Right lobe of liver (tissue), 6 donors: ENCODE measurements around the gene PRMT3. TPM values are rescaled to one million over a fixed set of nuclear protein-coding genes. Genes with fewer than 3 reads are reported as not detected.

Experiments
- ATAC-seq, 4 donors: fragments of 200-7000 bp; cut with Tn5 transposase; one replicate each; pipeline ENCODE4 v1.9.1; 2020; ENCODE audit warnings: mild to moderate bottlenecking in 4 of 4, moderate library complexity in 4 of 4
- DNase-seq, 3 donors: peaks; one replicate each; pipeline ENCODE4 v3.0.0-alpha.2; 2020
- H3K27ac ChIP-seq, 3 donors: fragments of 200-600 bp; one replicate each; pipeline ENCODE4 v1.8.0; 2022
- H3K27me3 ChIP-seq, 2 donors: fragments of 200-600 bp; one replicate each; pipeline ENCODE4 v1.8.0; 2022
- H3K36me3 ChIP-seq, 4 donors: fragments of 200-600 bp; sonication (generic) in 1 of 4; one replicate each; pipeline versions ENCODE4 v1.5.1 to v1.8.0; 2017 to 2022; ENCODE audit warnings: control low read depth in 1 of 4
- H3K4me1 ChIP-seq, 4 donors: fragments of 200-600 bp; sonication (generic) in 1 of 4; one replicate each; pipeline versions ENCODE4 v1.5.1 to v1.8.0; 2017 to 2022; ENCODE audit warnings: control low read depth in 1 of 4
- H3K4me3 ChIP-seq, 3 donors: fragments of 200-600 bp; one replicate each; pipeline ENCODE4 v1.8.0; 2022
- H3K9me3 ChIP-seq, 4 donors: fragments of 200-600 bp; sonication (generic) in 1 of 4; one replicate each; pipeline versions ENCODE4 v1.5.1 to v1.8.0; 2017 to 2022; ENCODE audit warnings: control low read depth in 1 of 4
- CTCF ChIP-seq, 4 donors: fragments of 200-600 bp in 3 of 4; fragments of 450-650 bp in 1 of 4; IDR thresholded peaks; one replicate each; pipeline versions ENCODE4 v1.5.1 to v1.8.0; 2016 to 2022; ENCODE audit warnings: antibody characterized with exemption in 4 of 4, mild to moderate bottlenecking in 2 of 4
- POLR2A ChIP-seq: fragments of 450-650 bp; IDR thresholded peaks from one replicate; pipeline ENCODE4 v1.6.1; 2017; ENCODE audit warnings: antibody characterized with exemption, mild to moderate bottlenecking
- WGBS: methylation state at CpG from one replicate; pipeline ENCODE4 v1.1.6; 2018; ENCODE audit warnings: low coverage, low lambda C conversion rate; ENCODE audit not compliant: insufficient coverage; ENCODE audit errors: missing lambda C conversion rate; 5-methylcytosine and 5-hydroxymethylcytosine counted together
- intact Hi-C, 2 donors: fragments of 100-400 bp; cut with DNase I; formaldehyde crosslinking; loops; one replicate each; pipeline versions ENCODE4 v1.11.2 to v1.14.1; 2022
- total RNA-seq, 6 experiments: library from RNA; depleted of rRNA in 2 of 6; stranded (reverse); fragments of >200 nt in 2 of 6; fragmentation: NEBNext Ultra II Directional in 3 of 6; extraction: Animal tissue kit (Norgen Biotek cat#: 25700) in 3 of 6; gene quantifications; one replicate each; pipeline versions ENCODE4 v1.1.0 to v1.2.4, GENCODE V29; 2016 to 2023
- donor health status: DM: no; HTN: yes; CAD: no.
- donor health status: DM: no; HTN: no; CAD: no.
- donor health status: DM: no; HTN: no; CAD: no.
- donor health status: DM: no; HTN: yes; CAD: no.
- donor health status: DM: no; HTN: yes; CAD: no.

PRMT3 gene
- total RNA-seq, 6 experiments from 2014 or later = 3.4 to 11.8 (median 4.6) TPM

DNA sequence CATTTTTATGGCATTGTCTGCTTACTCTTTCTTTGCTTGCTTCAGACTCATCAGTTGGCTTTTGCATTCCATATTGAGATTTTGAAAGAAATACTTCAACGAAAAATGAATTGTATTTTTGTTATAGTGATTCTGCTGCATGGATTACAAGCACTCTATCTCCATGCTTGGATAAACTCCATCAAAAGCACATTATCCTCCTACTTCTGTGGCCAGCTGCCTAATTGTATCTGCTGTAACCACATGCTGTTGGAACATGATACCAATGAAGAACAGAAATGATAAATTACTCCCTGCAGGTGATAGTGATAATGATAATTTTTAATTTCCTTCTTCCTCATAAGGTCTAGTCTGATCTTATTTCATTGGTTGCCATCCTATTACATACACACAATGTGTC, 100.8 kb downstream of the PRMT3 start:
- intact Hi-C loops = no loop called here
- DNase-seq (no peak), ATAC-seq (no peak)
- WGBS = 100% methylated on average over 1 of the region's 1 CpG
- TF ChIP-seq CTCF (IDR thresholded peaks at IDR 0.05) = no peak
- TF ChIP-seq POLR2A = no peak
- Histone ChIP-seq H3K27ac (no peak overlapping the region), H3K36me3 (no peaks in the 10 kb centered on the region), H3K27me3 (no peaks in the 10 kb centered on the region), H3K4me3 (no peak overlapping the region), H3K9me3 (no peaks in the 10 kb centered on the region), H3K4me1 (peaks cover 0 to 13% (median 6%) of the 10 kb centered on the region in 4 donors)

DNA sequence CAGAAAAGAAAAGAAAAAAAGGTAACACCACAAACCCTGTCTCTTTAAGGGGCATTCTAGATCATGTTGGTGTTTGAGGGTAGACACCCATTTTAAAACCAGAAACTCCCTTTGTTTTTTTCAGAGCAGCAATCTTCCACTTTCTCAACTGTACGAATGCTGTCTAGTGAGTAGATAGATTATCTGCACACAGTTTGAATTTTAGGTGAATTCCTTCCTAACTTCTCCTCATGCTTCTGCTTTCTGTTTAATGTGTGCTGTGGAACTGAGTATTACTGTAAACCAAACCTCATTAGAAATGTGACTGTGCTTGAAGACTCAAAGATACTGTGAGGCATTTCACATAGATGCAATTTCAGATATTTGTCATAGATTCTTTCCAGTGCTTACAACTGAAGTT, 102.4 kb downstream of the PRMT3 start:
- no peak for TF ChIP-seq CTCF (IDR thresholded peaks at IDR 0.05)
- H3K4me1 ChIP-seq = peaks cover 0 to 21% (median 6%) of the 10 kb centered on the region in 4 donors
- intact Hi-C loops = no loop called here
- DNase-seq (no peak), ATAC-seq (no peak)
- no peaks in the 10 kb centered on the region for H3K27me3 ChIP-seq
- WGBS = 60% methylated on average over 1 of the region's 1 CpG
- H3K36me3 ChIP-seq = no peaks in the 10 kb centered on the region
- H3K27ac ChIP-seq = no peak overlapping the region
- no peak overlapping the region for H3K4me3 ChIP-seq
- H3K9me3 ChIP-seq = no peaks in the 10 kb centered on the region

DNA sequence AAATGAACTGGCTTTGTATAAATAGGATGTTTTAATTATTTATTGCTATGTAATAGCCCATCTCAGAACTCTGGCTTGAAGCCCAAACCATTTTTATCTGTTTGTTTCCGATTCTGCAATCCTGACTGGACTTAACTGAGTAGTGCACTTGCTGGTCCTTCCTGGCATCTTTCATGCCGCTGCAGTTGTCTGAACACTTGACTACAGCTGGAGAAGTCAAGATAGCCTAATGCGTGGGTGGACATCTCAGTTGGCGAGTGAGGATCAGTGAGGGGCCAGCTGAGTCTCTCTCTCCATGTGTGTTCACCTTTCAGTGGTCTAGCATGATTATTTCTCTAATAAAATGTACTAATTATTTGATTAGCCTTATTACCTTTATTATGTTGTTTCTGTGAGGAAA, 105.8 kb downstream of the PRMT3 start:
- DNase-seq (peak in 1 of 3 donors; percentile 28), ATAC-seq (peak; percentile 79 to 93 (median 91))
- H3K36me3 ChIP-seq = no peaks in the 10 kb centered on the region
- H3K4me1 ChIP-seq = peaks cover 0 to 21% (median 6%) of the 10 kb centered on the region in 4 donors
- no peak overlapping the region for H3K27ac ChIP-seq
- TF ChIP-seq CTCF (IDR thresholded peaks at IDR 0.05) (no peak), POLR2A (no peak)
- 27% methylated on average over 4 of the region's 4 CpGs for WGBS
- intact Hi-C loops = no loop called here
- no peak overlapping the region for H3K4me3 ChIP-seq
- no peaks in the 10 kb centered on the region for H3K27me3 ChIP-seq
- H3K9me3 ChIP-seq = no peaks in the 10 kb centered on the region

DNA sequence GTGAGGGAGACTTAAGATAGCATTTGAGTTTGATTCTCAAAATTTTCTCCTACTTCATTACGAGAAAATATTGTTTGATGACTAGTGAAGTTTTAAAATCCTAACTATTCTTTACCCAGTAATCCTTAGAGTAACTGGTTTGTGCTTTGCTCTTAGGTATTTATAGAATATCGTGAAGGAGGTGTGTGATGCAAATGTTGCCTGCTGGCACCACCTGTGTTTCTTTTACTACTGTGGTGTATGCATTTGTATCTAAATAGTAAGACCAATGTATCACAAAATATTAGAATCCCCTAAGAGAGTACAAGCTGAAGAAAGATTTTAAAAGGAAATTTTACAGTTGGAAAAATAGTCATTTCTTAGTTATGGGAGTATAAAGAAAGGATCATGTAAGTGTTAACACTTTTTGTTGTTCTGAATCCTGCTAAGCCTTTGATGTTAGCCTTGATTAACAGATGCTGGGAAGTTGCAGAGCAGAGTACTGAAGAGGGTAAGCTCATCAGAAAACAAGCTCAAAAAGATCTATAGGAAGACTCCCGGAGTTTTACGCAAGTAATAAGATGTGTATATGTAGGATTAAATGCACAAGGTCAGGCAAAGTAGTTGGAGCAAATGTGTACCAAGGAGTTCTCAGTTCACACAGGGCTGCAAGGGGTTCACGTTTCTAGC, 109.7 kb downstream of the PRMT3 start:
- Histone ChIP-seq H3K4me3 (no peak overlapping the region), H3K9me3 (no peaks in the 10 kb centered on the region), H3K4me1 (peaks cover 0 to 29% (median 7%) of the 10 kb centered on the region in 4 donors), H3K27me3 (no peaks in the 10 kb centered on the region), H3K27ac (no peak overlapping the region), H3K36me3 (no peaks in the 10 kb centered on the region)
- TF ChIP-seq POLR2A (no peak), CTCF (IDR thresholded peaks at IDR 0.05) (no peak)
- WGBS = 85% methylated on average over 5 of the region's 5 CpGs
- intact Hi-C loops = no loop called here
- no peak for ATAC-seq
- no peak for DNase-seq

DNA sequence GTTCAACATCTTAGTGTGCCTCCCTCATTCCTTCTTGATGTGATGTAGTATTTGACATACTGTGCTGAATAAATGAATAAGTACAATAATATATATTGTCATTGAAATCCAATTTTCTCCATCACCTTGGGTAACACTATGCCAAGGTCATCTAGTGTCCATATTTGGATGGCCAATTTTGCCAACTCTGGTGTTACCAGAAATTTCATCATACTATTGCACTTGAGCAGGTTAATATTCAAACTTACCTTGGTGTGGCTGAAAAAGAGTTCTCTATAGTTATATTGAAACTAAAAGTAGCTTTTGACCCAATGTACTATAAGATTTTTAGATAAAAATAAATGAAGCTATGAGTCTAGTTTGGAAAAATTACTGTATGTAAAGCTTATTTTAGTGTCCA, 113.7 kb downstream of the PRMT3 start:
- H3K9me3 ChIP-seq = no peaks in the 10 kb centered on the region
- DNase-seq = no peak
- TF ChIP-seq POLR2A = no peak
- peak overlapping the region in 2 of 3 donors; percentile 20 to 32 for H3K4me3 ChIP-seq
- H3K4me1 ChIP-seq = peaks cover 0 to 11% (median 3%) of the 10 kb centered on the region in 4 donors
- no peaks in the 10 kb centered on the region for H3K27me3 ChIP-seq
- ATAC-seq = peak; percentile 87 to 98 (median 91)
- intact Hi-C loops = no loop called here
- peak overlapping the region; percentile 52 to 71 (median 68) for H3K27ac ChIP-seq
- H3K36me3 ChIP-seq = no peaks in the 10 kb centered on the region
